Left lung (tissue), 10 donors: ENCODE data around the gene MSRB2. TPM values are rescaled to one million over a fixed set of nuclear protein-coding genes. Genes with fewer than 3 reads are reported as not detected.
"Not testable (repeated sequence)": the region's sequence is repeated elsewhere in the genome, so short reads cannot be mapped to it uniquely, and the experiment has no call there.

ENCODE experiments used
- ATAC-seq: fragments of 200-7000 bp; cut with Tn5 transposase; one replicate; pipeline ENCODE4 v1.9.1; 2020; ENCODE audit warnings: moderate library complexity
- DNase-seq, 4 donors: peaks; one replicate each; pipeline ENCODE4 v3.0.0-alpha.2; 2013 to 2020
- H3K27ac ChIP-seq, 2 donors: fragments of 200-600 bp; sonication (generic) in 1 of 2; one replicate each; pipeline versions ENCODE4 v1.5.0 to v1.8.0; 2020 to 2021
- H3K27me3 ChIP-seq, 2 donors: fragments of 200-600 bp; sonication (generic) in 1 of 2; one replicate each; pipeline versions ENCODE4 v1.5.0 to v1.8.0; 2020 to 2021
- H3K36me3 ChIP-seq, 2 donors: fragments of 200-600 bp; sonication (generic) in 1 of 2; one replicate each; pipeline versions ENCODE4 v1.5.0 to v1.8.0; 2020 to 2021
- H3K4me1 ChIP-seq, 2 donors: fragments of 200-600 bp; one replicate each; pipeline ENCODE4 v1.8.0; 2021
- H3K4me3 ChIP-seq, 2 donors: fragments of 200-600 bp; sonication (generic) in 1 of 2; one replicate each; pipeline versions ENCODE4 v1.5.0 to v1.8.0; 2020 to 2021; ENCODE audit warnings: mild to moderate bottlenecking in 1 of 2
- H3K9me3 ChIP-seq, 2 donors: fragments of 200-600 bp; sonication (generic) in 1 of 2; one replicate each; pipeline versions ENCODE4 v1.5.0 to v1.8.0; 2020 to 2021
- CTCF ChIP-seq, 2 donors: fragments of 200-600 bp; sonication (generic) in 1 of 2; IDR thresholded peaks; one replicate each; pipeline versions ENCODE4 v1.5.0 to v1.8.0; 2021; ENCODE audit warnings: antibody characterized with exemption in 2 of 2
- intact Hi-C, 2 donors: fragments of 100-400 bp; cut with DNase I; formaldehyde crosslinking; loops; one replicate each; pipeline versions ENCODE4 v1.11.2 to v1.14.2; 2022
- polyA plus RNA-seq, 6 donors: library from polyadenylated mRNA; unstranded; fragments of 120-200 nt; gene quantifications; one replicate each; pipeline ENCODE4 v1.2.1, GENCODE V29; 2013; ENCODE audit not compliant: insufficient read length in 6 of 6
- total RNA-seq, 2 donors: library from RNA; stranded (reverse); fragmentation: NEBNext Ultra II Directional; extraction: Animal tissue kit (Norgen Biotek cat#: 25700); gene quantifications; one replicate each; pipeline ENCODE4 v1.2.1, GENCODE V29; 2021
- donor health status: DM: no; HTN: yes; CAD: no.
- donor health status: DM: no; HTN: no; CAD: no.

MSRB2 gene
- total and polyA plus RNA-seq, 8 donors: 28.0 to 41.0 (median 38.0) TPM

GRCh38 chr10:23065181-23065948, 30.0 kb upstream of the MSRB2 start:
- no peaks in the 10 kb centered on the region for H3K9me3 ChIP-seq
- peak; percentile 63 to 85 (median 68) for DNase-seq
- ATAC-seq: peak; percentile 89
- H3K4me3 ChIP-seq: no peak overlapping the region
- H3K27me3 ChIP-seq: no peaks in the 10 kb centered on the region
- TF ChIP-seq CTCF (IDR thresholded peaks at IDR 0.05): no peak
- no peak overlapping the region for H3K27ac ChIP-seq
- H3K4me1 ChIP-seq: peaks cover 2 to 4% of the 10 kb centered on the region in 2 donors
- intact Hi-C loops: no loop called here
- H3K36me3 ChIP-seq: no peaks in the 10 kb centered on the region

GRCh38 chr10:23067337-23067736, 28.0 kb upstream of the MSRB2 start:
- H3K36me3 ChIP-seq: no peaks in the 10 kb centered on the region
- H3K27ac ChIP-seq: no peak overlapping the region
- H3K27me3 ChIP-seq: no peaks in the 10 kb centered on the region
- no peak overlapping the region for H3K4me3 ChIP-seq
- peaks cover 2 to 4% of the 10 kb centered on the region in 2 donors for H3K4me1 ChIP-seq
- no peak for DNase-seq
- intact Hi-C loops: no loop called here
- no peak for ATAC-seq
- no peak for TF ChIP-seq CTCF (IDR thresholded peaks at IDR 0.05)
- no peaks in the 10 kb centered on the region for H3K9me3 ChIP-seq

GRCh38 chr10:23067939-23068775, 27.2 kb upstream of the MSRB2 start:
- Histone ChIP-seq H3K27ac (no peak overlapping the region), H3K9me3 (no peaks in the 10 kb centered on the region), H3K36me3 (no peaks in the 10 kb centered on the region), H3K27me3 (no peaks in the 10 kb centered on the region), H3K4me3 (no peak overlapping the region), H3K4me1 (peaks cover 2 to 4% of the 10 kb centered on the region in 2 donors)
- ATAC-seq: peak; percentile 88
- DNase-seq: peak; percentile 65 to 84 (median 74)
- intact Hi-C loops: no loop called here
- peak; percentile 81 to 90 for TF ChIP-seq CTCF (IDR thresholded peaks at IDR 0.05)

- no peaks in the 10 kb centered on the region for H3K36me3 ChIP-seq
- no peaks in the 10 kb centered on the region for H3K27me3 ChIP-seq
- no peak for ATAC-seq
- H3K4me3 ChIP-seq: no peak overlapping the region
- H3K4me1 ChIP-seq: peaks cover 2 to 4% of the 10 kb centered on the region in 2 donors
- H3K9me3 ChIP-seq: no peaks in the 10 kb centered on the region
- no peak for TF ChIP-seq CTCF (IDR thresholded peaks at IDR 0.05)
- intact Hi-C loops: no loop called here
- H3K27ac ChIP-seq: no peak overlapping the region
- no peak for DNase-seq
Observed at GRCh38 chr10:23069019-23069815, 26.2 kb upstream of the MSRB2 start.

GRCh38 chr10:23070092-23070912, 25.1 kb upstream of the MSRB2 start:
- H3K4me1 ChIP-seq, intact Hi-C loops, H3K4me3 ChIP-seq, ATAC-seq, H3K27ac ChIP-seq, DNase-seq, H3K9me3 ChIP-seq, H3K36me3 ChIP-seq, H3K27me3 ChIP-seq: not testable (repeated sequence)
